ENCODE measurements around the gene FAM200B.

The FAM200B gene

DNA sequence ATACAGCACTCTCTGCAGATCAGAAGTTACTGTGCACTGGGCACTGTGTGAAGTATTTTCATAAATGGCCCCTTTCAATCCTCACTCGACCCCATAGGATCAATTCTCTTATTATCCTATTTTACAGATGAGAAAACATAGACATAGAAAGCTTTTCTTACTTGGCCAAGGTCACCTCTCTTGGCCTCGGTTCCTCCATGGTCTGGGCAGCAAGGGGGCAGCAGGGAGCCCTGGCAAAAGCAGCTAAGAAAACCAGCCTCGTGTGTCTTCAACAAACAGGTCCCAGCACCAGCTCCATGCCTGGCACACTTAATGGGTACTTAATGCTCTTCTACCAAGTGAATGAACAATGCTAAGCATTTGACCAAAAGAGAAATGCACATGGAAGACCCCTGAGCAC, 55.6 kb downstream of the FAM200B start:
- no peak for DNase-seq (ENCODE audit: low spot score)

DNA sequence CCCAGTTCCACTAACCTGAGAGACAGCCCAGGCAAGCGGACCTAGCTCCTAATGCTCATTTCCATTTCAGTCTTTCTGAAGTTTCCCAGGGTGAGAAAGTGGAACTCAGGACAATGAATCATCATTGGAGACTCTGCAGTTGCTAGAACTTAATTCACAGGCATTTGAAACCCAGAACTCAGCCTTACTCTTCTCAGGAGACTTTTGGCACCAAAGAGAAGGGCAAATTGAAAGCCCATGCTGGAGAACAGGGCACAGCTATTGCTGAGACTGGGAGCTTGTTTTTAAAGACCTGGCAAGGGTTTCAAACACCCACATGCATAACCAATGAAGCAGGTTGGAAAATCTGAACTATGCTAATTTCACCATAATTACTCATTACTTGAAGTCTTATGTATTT, 57.2 kb downstream of the FAM200B start:
- peak; percentile 46 for DNase-seq (ENCODE audit: low spot score)

Measured in pons (tissue), 1 donor.